ENCODE data around the gene SPSB2.

Gene SPSB2

GRCh38 chr12:6890789-6891645 lies 17.9 kb upstream of the SPSB2 start (continued):
- TF ChIP-seq KLF16 (tag by site-specific recombination; IDR thresholded peaks at IDR 0.05) (peak; percentile 57; the same call in 1 of the 2 replicates), CTCF (tag by site-specific recombination; IDR thresholded peaks at IDR 0.05) (peak; percentile 86), ZNF394 (tag by site-specific recombination; IDR thresholded peaks at IDR 0.05; ENCODE audit: borderline replicate concordance) (peak; percentile 11), ZNF335 (tag by site-specific recombination; conservative IDR thresholded peaks at IDR 0.05) (peak; percentile 52; the same call in 1 of the 2 replicates), ZNF48 (tag by site-specific recombination; IDR thresholded peaks at IDR 0.05) (no peak), ZSCAN30 (tag by site-specific recombination; IDR thresholded peaks at IDR 0.05) (peak; percentile 92), ZNF792 (tag by site-specific recombination; IDR thresholded peaks at IDR 0.05) (no peak), SP7 (tag by site-specific recombination; IDR thresholded peaks at IDR 0.05) (peak; percentile 84), ZNF777 (tag by site-specific recombination; IDR thresholded peaks at IDR 0.05; ENCODE audit: borderline replicate concordance) (no peak), ZNF362 (tag by site-specific recombination; IDR thresholded peaks at IDR 0.05) (0 out of 2 replicates have a peak, but pooled peaks have one; percentile 49), ZNF518A (tag by site-specific recombination; conservative IDR thresholded peaks at IDR 0.05; ENCODE audit: low read depth) (0 out of 2 replicates have a peak, but pooled peaks have one; percentile 10), ZNF639 (tag by site-specific recombination; IDR thresholded peaks at IDR 0.05) (peak; percentile 19; the same call in 1 of the 2 replicates), PATZ1 (tag by site-specific recombination; IDR thresholded peaks at IDR 0.05) (peak; percentile 76)
